HepG2 (cell line): ENCODE data around the gene STYX. TPM values are rescaled to one million over a fixed set of nuclear protein-coding genes. Genes with fewer than 3 reads are reported as not detected.
A peak's percentile ranks its signal among the peaks of the same experiment; 100 is the strongest.

Experiments used
- ATAC-seq: fragments of 200-7000 bp; cut with Tn5 transposase; 3 replicates; pipeline ENCODE4 v1.9.1; 2020; ENCODE audit warnings: mild to moderate bottlenecking, moderate library complexity
- BruUV-seq: library from RNA; stranded (reverse); fragments of 400-500 nt; replicated peaks from 2 replicates; lab custom pipeline; 2021; lab: Mats Ljungman, UMichigan
- CTCF ChIA-PET: fragments of 300-600 bp; formaldehyde crosslinking; extraction: SDS; loops from one replicate; lab custom pipeline; 2021; ENCODE audit warnings: low total read pairs, inconsistent platforms, low intra/inter-chr PET ratio; lab: Yijun Ruan, JAX
- POLR2A ChIA-PET: fragments of 350-600 bp; sonication (Branson Sonifier 250); formaldehyde crosslinking; loops from one replicate; lab custom pipeline; 2020; ENCODE audit warnings: antibody characterized with exemption, inconsistent platforms; lab: Yijun Ruan, JAX
- DNase-seq: peaks from one replicate; pipeline ENCODE4 v3.0.0-alpha.2; 2015; ENCODE audit warnings: low spot score
- FAIRE-seq: peaks from 3 replicates; lab custom pipeline; 2011; peaks lifted over from hg19 to GRCh38; lab: Jason Lieb, UNC
- H2AFZ ChIP-seq: one replicate; pipeline ENCODE4 v1.6.1; 2011; ENCODE audit warnings: low read length, inconsistent platforms
- H3K27ac ChIP-seq: fragments of 300-600 bp; 3 replicates; pipeline ENCODE4 v1.8.0; 2011; ENCODE audit warnings: mixed run types, mild to moderate bottlenecking, mixed read lengths, low read length, inconsistent platforms; ENCODE audit not compliant: insufficient read depth; ENCODE audit errors: extremely low read length
- H3K27me3 ChIP-seq, 2 experiments: fragments of 200-600 bp in 1 of 2; 2 replicates in 1 of 2; 3 replicates in 1 of 2; pipeline versions ENCODE4 v1.6.0 to v1.8.0; 2011; ENCODE audit warnings: low read length in 2 of 2, mild to moderate bottlenecking in 2 of 2, moderate library complexity in 2 of 2, inconsistent platforms in 1 of 2; ENCODE audit not compliant: insufficient read depth in 2 of 2, control insufficient read depth in 1 of 2
- H3K36me3 ChIP-seq, 2 experiments: fragments of 200-600 bp in 1 of 2; replicated peaks in 1 of 2; 2 replicates in 1 of 2; 3 replicates in 1 of 2; pipeline versions ENCODE4 v1.5.1 to v1.8.0; 2011; ENCODE audit warnings: low read length in 2 of 2, inconsistent platforms in 1 of 2; ENCODE audit not compliant: insufficient read depth in 2 of 2, control insufficient read depth in 1 of 2
- H3K4me1 ChIP-seq: 2 replicates; pipeline ENCODE4 v1.5.1; 2012; ENCODE audit warnings: low read length, inconsistent platforms; ENCODE audit not compliant: insufficient read depth
- H3K4me2 ChIP-seq: 2 replicates; pipeline ENCODE4 v1.6.0; 2011; ENCODE audit warnings: low read depth, low read length, inconsistent platforms
- H3K4me3 ChIP-seq, 3 experiments: fragments of 200-600 bp in 1 of 3; sonication (generic), shearing (Covaris generic) in 1 of 3; replicated peaks in 1 of 3; 2 replicates each; pipeline ENCODE4 v1.5.1; 2011 to 2016; ENCODE audit warnings: low read length in 3 of 3, inconsistent platforms in 2 of 3, low read depth in 2 of 3, mild to moderate bottlenecking in 2 of 3, control low read depth in 1 of 3, mixed read lengths in 1 of 3; ENCODE audit not compliant: insufficient read depth in 1 of 3
- H3K79me2 ChIP-seq: one replicate; pipeline ENCODE4 v1.6.1; 2011; ENCODE audit warnings: low read length, inconsistent platforms; ENCODE audit not compliant: insufficient read depth
- H3K9ac ChIP-seq: 2 replicates; pipeline ENCODE4 v1.6.0; 2011; ENCODE audit warnings: mild to moderate bottlenecking, low read depth, low read length, inconsistent platforms; ENCODE audit not compliant: insufficient read depth
- H3K9me3 ChIP-seq: 2 replicates; pipeline ENCODE4 v1.5.1; 2012; ENCODE audit warnings: mild to moderate bottlenecking, low read length
- H4K20me1 ChIP-seq: 2 replicates; pipeline ENCODE4 v1.6.0; 2011; ENCODE audit warnings: inconsistent platforms, mild to moderate bottlenecking, low read length, moderate library complexity; ENCODE audit not compliant: insufficient read depth
- ARNT2 ChIP-seq: sonication (generic); formaldehyde crosslinking; IDR thresholded peaks from 2 replicates; pipeline ENCODE4 v1.8.0; 2022; ENCODE audit warnings: mild to moderate bottlenecking, low read depth, missing genetic modification reagents, moderate library complexity
- CEBPB ChIP-seq: IDR thresholded peaks from 2 replicates; pipeline ENCODE4 v1.6.1; 2011; ENCODE audit warnings: low read depth, low read length, improper control_type of control experiment, borderline replicate concordance
- CHCHD3 ChIP-seq: sonication (generic); formaldehyde crosslinking; IDR thresholded peaks from 2 replicates; pipeline ENCODE4 v1.8.0; 2022; ENCODE audit warnings: mild to moderate bottlenecking, missing genetic modification reagents, moderate library complexity
- HNRNPUL1 ChIP-seq: fragments of 200-400 bp; formaldehyde crosslinking; IDR thresholded peaks from 2 replicates; pipeline ENCODE4 v1.6.1; 2017; ENCODE audit warnings: low read depth, mild to moderate bottlenecking, low read length, moderate library complexity
- RXRB ChIP-seq: IDR thresholded peaks from 2 replicates; pipeline ENCODE4 v1.6.1; 2016; ENCODE audit warnings: borderline replicate concordance, missing genetic modification reagents, missing compliant biosample characterization
- SATB2 ChIP-seq: sonication (generic); formaldehyde crosslinking; IDR thresholded peaks from 2 replicates; pipeline ENCODE4 v1.5.0; 2020; ENCODE audit warnings: missing genetic modification reagents
- ZMYM2 ChIP-seq: sonication (generic); formaldehyde crosslinking; IDR thresholded peaks from 2 replicates; pipeline ENCODE4 v1.8.0; 2022; ENCODE audit warnings: mild to moderate bottlenecking, missing genetic modification reagents
- ZNF138 ChIP-seq: sonication (generic); formaldehyde crosslinking; IDR thresholded peaks from 2 replicates; pipeline ENCODE4 v1.5.0; 2020; ENCODE audit warnings: mild to moderate bottlenecking, low read depth, missing genetic modification reagents
- ZNF672 ChIP-seq: sonication (generic); formaldehyde crosslinking; IDR thresholded peaks from 2 replicates; pipeline ENCODE4 v1.8.1; 2022; ENCODE audit warnings: missing genetic modification reagents
- ZNF775 ChIP-seq: sonication (generic); formaldehyde crosslinking; IDR thresholded peaks from 2 replicates; pipeline ENCODE4 v1.4.0; 2020; ENCODE audit warnings: missing genetic modification reagents, mild to moderate bottlenecking, moderate library complexity, borderline replicate concordance
- ZNF891 ChIP-seq: sonication (generic); formaldehyde crosslinking; IDR thresholded peaks from 2 replicates; pipeline ENCODE4 v1.5.0; 2020; ENCODE audit warnings: mild to moderate bottlenecking, missing genetic modification reagents
- WGBS: methylation state at CpG from one replicate; pipeline ENCODE4 v1.1.6; 2017; ENCODE audit warnings: low lambda C conversion rate; 5-methylcytosine and 5-hydroxymethylcytosine counted together
- in situ Hi-C: cut with HindIII; loops from 2 replicates; pipeline ENCODE4 v1.10.0; 2017; ENCODE audit warnings: low pct_unique_long_range_greater_than_20kb; ENCODE audit not compliant: extremely low pct_ligation_motif_present
- intact Hi-C: fragments of 100-400 bp; cut with micrococcal nuclease; formaldehyde crosslinking; loops from one replicate; pipeline ENCODE4 v1.10.0; 2022; ENCODE audit not compliant: unreplicated experiment
- polyA plus RNA-seq, 8 experiments: library from polyadenylated mRNA; depleted of rRNA in 3 of 8; stranded (reverse) in 7 of 8; unstranded in 1 of 8; fragments of >200 nt; fragmentation: Illumina TruSeq in 4 of 8; extraction: Trizol in 4 of 8; gene quantifications; 2 replicates each; pipeline versions ENCODE4 v1.2.1 to v1.2.3, GENCODE V29; 2011 to 2016; ENCODE audit warnings: low read depth in 4 of 8, missing spikeins in 1 of 8, mixed read lengths in 1 of 8; ENCODE audit not compliant: insufficient read depth in 1 of 8
- total RNA-seq, 5 experiments: library from RNA; depleted of rRNA; stranded (reverse); fragments of >200 nt; fragmentation: Illumina TruSeq; extraction: Trizol; gene quantifications; 2 replicates each; pipeline ENCODE4 v1.2.3, GENCODE V29; 2016; ENCODE audit warnings: low read depth in 1 of 5
- TF ChIP-seq, protein P1 (sequence below): sonication (generic); formaldehyde crosslinking; IDR thresholded peaks from 2 replicates; pipeline ENCODE4 v1.4.0; 2020; ENCODE audit warnings: missing genetic modification reagents, borderline replicate concordance
- TF ChIP-seq, protein P2 (sequence below): IDR thresholded peaks from 2 replicates; pipeline ENCODE4 v1.6.1; 2016; ENCODE audit warnings: control low read depth
- TF ChIP-seq, protein P3 (sequence below): sonication (generic); formaldehyde crosslinking; IDR thresholded peaks from 2 replicates; pipeline ENCODE4 v1.4.0; 2020; ENCODE audit warnings: missing genetic modification reagents

The STYX gene
- total and polyA plus RNA-seq, 2 of the 13 experiments (the other 11 are each of a cell fraction or from before 2014, with no cell fraction given): 6.6 to 10.9 TPM

DNA sequence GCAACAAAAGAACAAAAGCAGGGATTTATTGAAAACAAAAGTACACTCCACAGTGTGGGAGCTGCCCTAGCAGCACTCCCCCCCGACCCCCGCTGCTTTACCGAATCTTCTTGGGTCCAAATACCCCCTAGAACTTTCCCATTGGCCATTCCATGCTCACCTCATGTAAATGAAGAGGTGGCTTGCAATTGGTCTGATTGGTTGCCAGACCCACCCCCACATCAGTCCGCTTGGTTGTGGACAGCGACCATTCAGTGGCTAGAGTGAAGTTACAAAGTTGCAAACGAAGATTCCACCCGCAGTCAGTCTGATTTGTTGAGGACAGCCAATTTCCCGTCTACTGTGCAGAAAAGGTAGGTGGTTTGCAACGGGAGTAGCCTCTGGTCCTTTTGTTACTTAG is 3.9 kb downstream of the STYX start:
- DNase-seq: no peak
- H3K36me3 ChIP-seq: peaks cover 0 to 3% of the 10 kb centered on the region in 2 experiments; a peak in 3 of 5 replicates
- peaks cover 53% of the 10 kb centered on the region for H3K4me1 ChIP-seq
- no peaks in the 10 kb centered on the region; a peak in 1 of 5 replicates for H3K27me3 ChIP-seq
- H4K20me1 ChIP-seq: no peaks in the 10 kb centered on the region
- no peak for TF ChIP-seq ZNF775
- no peak for TF ChIP-seq ZNF138 (CRISPR knock-in tag)
- TF ChIP-seq, protein P1, sequence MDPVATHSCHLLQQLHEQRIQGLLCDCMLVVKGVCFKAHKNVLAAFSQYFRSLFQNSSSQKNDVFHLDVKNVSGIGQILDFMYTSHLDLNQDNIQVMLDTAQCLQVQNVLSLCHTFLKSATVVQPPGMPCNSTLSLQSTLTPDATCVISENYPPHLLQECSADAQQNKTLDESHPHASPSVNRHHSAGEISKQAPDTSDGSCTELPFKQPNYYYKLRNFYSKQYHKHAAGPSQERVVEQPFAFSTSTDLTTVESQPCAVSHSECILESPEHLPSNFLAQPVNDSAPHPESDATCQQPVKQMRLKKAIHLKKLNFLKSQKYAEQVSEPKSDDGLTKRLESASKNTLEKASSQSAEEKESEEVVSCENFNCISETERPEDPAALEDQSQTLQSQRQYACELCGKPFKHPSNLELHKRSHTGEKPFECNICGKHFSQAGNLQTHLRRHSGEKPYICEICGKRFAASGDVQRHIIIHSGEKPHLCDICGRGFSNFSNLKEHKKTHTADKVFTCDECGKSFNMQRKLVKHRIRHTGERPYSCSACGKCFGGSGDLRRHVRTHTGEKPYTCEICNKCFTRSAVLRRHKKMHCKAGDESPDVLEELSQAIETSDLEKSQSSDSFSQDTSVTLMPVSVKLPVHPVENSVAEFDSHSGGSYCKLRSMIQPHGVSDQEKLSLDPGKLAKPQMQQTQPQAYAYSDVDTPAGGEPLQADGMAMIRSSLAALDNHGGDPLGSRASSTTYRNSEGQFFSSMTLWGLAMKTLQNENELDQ (CRISPR knock-in tag): no peak
- TF ChIP-seq ZNF891 (CRISPR knock-in tag): no peak
- TF ChIP-seq, all 625 proteins: peak for 0
- intact Hi-C loops (no loop called here), in situ Hi-C loops (no loop called here)
- BruUV-seq: no TSS peak
- Histone ChIP-seq H3K9me3 (no peaks in the 10 kb centered on the region), H2AFZ (no peak overlapping the region), H3K9ac (no peak overlapping the region), H3K27ac (no peak overlapping the region), H3K4me2 (no peak overlapping the region), H3K79me2 (peaks cover 72% of the 10 kb centered on the region), H3K4me3 (no peak overlapping the region)
- POLR2A ChIA-PET: no interaction called here
- FAIRE-seq (no peak), ATAC-seq (no peak)
- CTCF ChIA-PET: no interaction called here
- 97% methylated on average over 9 of the region's 9 CpGs for WGBS

DNA sequence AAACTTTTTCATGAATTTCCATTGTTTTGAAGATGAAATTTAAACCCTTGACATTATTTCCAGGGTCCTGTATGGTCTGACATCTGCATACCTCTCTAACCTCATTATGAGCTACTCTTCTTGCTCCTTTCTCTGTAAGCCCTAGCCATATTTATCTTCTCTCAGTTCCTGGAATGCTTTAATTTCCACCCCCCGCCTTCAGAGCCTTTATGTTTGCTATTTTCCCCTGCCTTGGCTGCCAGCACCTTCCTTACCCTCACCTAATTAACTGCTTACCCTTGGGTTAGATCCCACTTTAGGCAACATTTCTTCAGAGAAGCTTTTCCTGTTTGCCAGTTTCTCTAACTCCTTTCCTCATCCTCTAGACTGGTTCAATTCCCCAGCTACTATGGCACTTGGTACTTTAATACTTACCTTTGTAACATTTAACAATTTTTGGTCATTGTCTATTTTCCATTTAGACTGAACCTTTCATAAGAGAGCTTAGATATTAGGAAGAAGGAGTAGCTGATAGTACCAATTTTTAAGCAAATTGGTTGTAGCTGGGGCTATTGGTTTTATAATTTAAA is 6.0 kb downstream of the STYX start:
- peak; percentile 31; the same call in 1 of the 3 replicates for ATAC-seq
- BruUV-seq: no TSS peak
- no peak for FAIRE-seq
- H3K79me2 ChIP-seq: peaks cover 78% of the 10 kb centered on the region
- no peak overlapping the region for H2AFZ ChIP-seq
- intact Hi-C loops: no loop called here
- peaks cover 53% of the 10 kb centered on the region for H3K4me1 ChIP-seq
- ChIA-PET CTCF (no interaction called here), POLR2A (interaction anchor here (1.4 to 2.9 kb wide), 2 partner anchors 19 to 215 kb away, joined by 3 to 17 read pairs; partner anchors contain the start of gene FERMT2)
- no peak overlapping the region for H3K9ac ChIP-seq
- in situ Hi-C loops: no loop called here
- no peaks in the 10 kb centered on the region for H3K9me3 ChIP-seq
- DNase-seq: no peak
- H3K4me2 ChIP-seq: 0 out of 2 replicates have a peak overlapping the region, but pooled peaks have one; percentile 2
- no peak overlapping the region for H3K4me3 ChIP-seq
- no peaks in the 10 kb centered on the region for H3K27me3 ChIP-seq
- H4K20me1 ChIP-seq: no peaks in the 10 kb centered on the region
- no peak overlapping the region for H3K27ac ChIP-seq
- 56% methylated on average over 1 of the region's 1 CpG for WGBS
- peaks cover 0 to 3% of the 10 kb centered on the region in 2 experiments; a peak in 3 of 5 replicates for H3K36me3 ChIP-seq
- TF ChIP-seq HNRNPUL1 (no peak), CHCHD3 (CRISPR knock-in tag) (no peak), ARNT2 (CRISPR knock-in tag) (no peak), ZNF672 (CRISPR knock-in tag) (no peak), ZMYM2 (no peak), RXRB (CRISPR knock-in tag) (no peak), CEBPB (no peak), SATB2 (no peak)
- TF ChIP-seq, protein P2, sequence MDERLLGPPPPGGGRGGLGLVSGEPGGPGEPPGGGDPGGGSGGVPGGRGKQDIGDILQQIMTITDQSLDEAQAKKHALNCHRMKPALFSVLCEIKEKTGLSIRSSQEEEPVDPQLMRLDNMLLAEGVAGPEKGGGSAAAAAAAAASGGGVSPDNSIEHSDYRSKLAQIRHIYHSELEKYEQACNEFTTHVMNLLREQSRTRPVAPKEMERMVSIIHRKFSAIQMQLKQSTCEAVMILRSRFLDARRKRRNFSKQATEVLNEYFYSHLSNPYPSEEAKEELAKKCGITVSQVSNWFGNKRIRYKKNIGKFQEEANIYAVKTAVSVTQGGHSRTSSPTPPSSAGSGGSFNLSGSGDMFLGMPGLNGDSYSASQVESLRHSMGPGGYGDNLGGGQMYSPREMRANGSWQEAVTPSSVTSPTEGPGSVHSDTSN: no peak
- TF ChIP-seq, protein P3, sequence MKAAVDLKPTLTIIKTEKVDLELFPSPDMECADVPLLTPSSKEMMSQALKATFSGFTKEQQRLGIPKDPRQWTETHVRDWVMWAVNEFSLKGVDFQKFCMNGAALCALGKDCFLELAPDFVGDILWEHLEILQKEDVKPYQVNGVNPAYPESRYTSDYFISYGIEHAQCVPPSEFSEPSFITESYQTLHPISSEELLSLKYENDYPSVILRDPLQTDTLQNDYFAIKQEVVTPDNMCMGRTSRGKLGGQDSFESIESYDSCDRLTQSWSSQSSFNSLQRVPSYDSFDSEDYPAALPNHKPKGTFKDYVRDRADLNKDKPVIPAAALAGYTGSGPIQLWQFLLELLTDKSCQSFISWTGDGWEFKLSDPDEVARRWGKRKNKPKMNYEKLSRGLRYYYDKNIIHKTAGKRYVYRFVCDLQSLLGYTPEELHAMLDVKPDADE: no peak
